Prostate gland (tissue), 2 donors: ENCODE measurements around the gene BMPER. TPM values are rescaled to one million over a fixed set of nuclear protein-coding genes. Genes with fewer than 3 reads are reported as not detected.

ENCODE experiments used
- DNase-seq: peaks from one replicate; pipeline ENCODE4 v3.0.0-alpha.2; 2019; ENCODE audit warnings: low spot score
- H3K27ac ChIP-seq, 2 donors: fragments of 200-600 bp; sonication (generic); 2 replicates each; pipeline ENCODE4 v1.5.1; 2017 to 2019
- H3K27me3 ChIP-seq: fragments of 200-600 bp; sonication (generic); replicated peaks from 2 replicates; pipeline ENCODE4 v1.5.1; 2019; ENCODE audit not compliant: insufficient read depth
- H3K36me3 ChIP-seq, 2 donors: fragments of 200-600 bp; sonication (generic); 1 replicate in 1 of 2; 2 replicates in 1 of 2; pipeline versions ENCODE4 v1.5.1 to v1.8.1; 2017 to 2019
- H3K4me1 ChIP-seq: fragments of 200-600 bp; sonication (generic); replicated peaks from 2 replicates; pipeline ENCODE4 v1.5.1; 2019
- H3K4me3 ChIP-seq, 2 donors: fragments of 200-600 bp; sonication (generic); 2 replicates each; pipeline ENCODE4 v1.5.1; 2017 to 2019
- H3K9me3 ChIP-seq: fragments of 200-600 bp; sonication (generic); 2 replicates; pipeline ENCODE4 v1.5.1; 2017
- CTCF ChIP-seq, 4 experiments: fragments of 200-600 bp in 2 of 4; fragments of 450-650 bp in 2 of 4; sonication (generic) in 2 of 4; IDR thresholded peaks; 1 replicate in 3 of 4; 2 replicates in 1 of 4; pipeline ENCODE4 v1.5.1; 2016 to 2019; ENCODE audit warnings: antibody characterized with exemption in 4 of 4, mild to moderate bottlenecking in 2 of 4, moderate library complexity in 2 of 4
- POLR2A ChIP-seq: fragments of 450-650 bp; IDR thresholded peaks from one replicate; pipeline ENCODE4 v1.6.1; 2016; ENCODE audit warnings: antibody characterized with exemption, mild to moderate bottlenecking
- POLR2AphosphoS5 ChIP-seq: sonication (generic); formaldehyde crosslinking; IDR thresholded peaks from one replicate; pipeline ENCODE4 v1.6.1; 2017; ENCODE audit warnings: antibody characterized with exemption
- WGBS: methylation state at CpG from one replicate; pipeline ENCODE4 v1.1.5; 2018; 5-methylcytosine and 5-hydroxymethylcytosine counted together
- intact Hi-C: fragments of 100-400 bp; cut with DNase I; formaldehyde crosslinking; loops from one replicate; pipeline ENCODE4 v1.14.2; 2022
- total RNA-seq, 2 donors: library from RNA; depleted of rRNA; stranded (reverse); fragments of >200 nt; gene quantifications; one replicate each; pipeline ENCODE4 v1.1.0, GENCODE V29; 2016

The BMPER gene
- total RNA-seq, 2 donors from 2014 or later = 4.5 to 8.4 TPM

GRCh38 chr7:33874943-33875342 is 30.4 kb upstream of the BMPER start:
- TF ChIP-seq CTCF (IDR thresholded peaks at IDR 0.05) (no peak), POLR2AphosphoS5 (no peak), POLR2A (no peak)
- no peaks in the 10 kb centered on the region for H3K9me3 ChIP-seq
- H3K4me1 ChIP-seq = no peaks in the 10 kb centered on the region
- H3K36me3 ChIP-seq = no peaks in the 10 kb centered on the region
- no peak for DNase-seq
- intact Hi-C loops = no loop called here
- no peaks in the 10 kb centered on the region for H3K27me3 ChIP-seq
- H3K4me3 ChIP-seq = no peak overlapping the region
- WGBS = 52% methylated on average over 5 of the region's 5 CpGs
- H3K27ac ChIP-seq = no peak overlapping the region

- 39% methylated on average over 3 of the region's 3 CpGs for WGBS
- intact Hi-C loops = no loop called here
- Histone ChIP-seq H3K27ac (no peak overlapping the region), H3K4me1 (no peaks in the 10 kb centered on the region), H3K9me3 (no peaks in the 10 kb centered on the region), H3K36me3 (no peaks in the 10 kb centered on the region), H3K27me3 (no peaks in the 10 kb centered on the region), H3K4me3 (no peak overlapping the region)
- DNase-seq = no peak
- TF ChIP-seq POLR2AphosphoS5 = no peak
- no peak for TF ChIP-seq POLR2A
- no peak for TF ChIP-seq CTCF (IDR thresholded peaks at IDR 0.05)
Observed at GRCh38 chr7:33876596-33877274, 28.6 kb upstream of the BMPER start.

- no peaks in the 10 kb centered on the region for H3K36me3 ChIP-seq
Observed at GRCh38 chr7:33880787-33881186, 24.6 kb upstream of the BMPER start.

GRCh38 chr7:33881316-33881715 is 24.0 kb upstream of the BMPER start:
- no peaks in the 10 kb centered on the region for H3K36me3 ChIP-seq
- 88% methylated on average over 4 of the region's 4 CpGs for WGBS
- intact Hi-C loops = no loop called here

More at GRCh38 chr7:33880787-33881186, 24.6 kb upstream of the BMPER start:
- TF ChIP-seq POLR2AphosphoS5 (no peak), POLR2A (no peak), CTCF (IDR thresholded peaks at IDR 0.05) (no peak)
- Histone ChIP-seq H3K27ac (no peak overlapping the region), H3K4me1 (no peaks in the 10 kb centered on the region), H3K4me3 (no peak overlapping the region), H3K9me3 (no peaks in the 10 kb centered on the region), H3K27me3 (no peaks in the 10 kb centered on the region)
- no peak for DNase-seq
- intact Hi-C loops = no loop called here

More at GRCh38 chr7:33881316-33881715, 24.0 kb upstream of the BMPER start:
- H3K4me3 ChIP-seq = no peak overlapping the region
- no peaks in the 10 kb centered on the region for H3K27me3 ChIP-seq
- H3K27ac ChIP-seq = no peak overlapping the region
- no peaks in the 10 kb centered on the region for H3K9me3 ChIP-seq
- no peaks in the 10 kb centered on the region for H3K4me1 ChIP-seq
- no peak for TF ChIP-seq CTCF (IDR thresholded peaks at IDR 0.05)
- no peak for TF ChIP-seq POLR2AphosphoS5
- TF ChIP-seq POLR2A = no peak
- no peak for DNase-seq
